ENCODE results near the gene ZNF358.
"Not testable (repeated sequence)": the region's sequence is repeated elsewhere in the genome, so short reads cannot be mapped to it uniquely, and the experiment has no call there.

Gene ZNF358

GRCh38 chr19:7534531-7535046, 18.7 kb downstream of the ZNF358 start:
- Histone ChIP-seq H3K4me1 (ENCODE audit: low read depth, poor library complexity, severe bottlenecking) (peaks cover 4% of the 10 kb centered on the region), H3K36me3 (ENCODE audit: insufficient read depth) (no peaks in the 10 kb centered on the region), H3K27ac (no peak overlapping the region)

GRCh38 chr19:7535047-7535997, 19.4 kb downstream of the ZNF358 start, which contains the start of gene PNPLA6:
TSS of gene PNPLA6 (plus strand) at chr19:7535717. CDS start at chr19:7535789, 72 bp downstream.
- Histone ChIP-seq H3K4me3 (IDR thresholded peaks at IDR 0.05; ENCODE audit: insufficient read depth, low read depth, low read length) (no peak within 1 kb of the TSS), H3K27ac (peak within 1 kb of the TSS; percentile 26; the same call in 1 of the 2 replicates), H2AFZ (ENCODE audit: low read depth) (peak within 1 kb of the TSS; percentile 90), H3K79me2 (ENCODE audit: insufficient read depth, low read depth) (no peaks in the 10 kb centered on the region), H4K20me1 (ENCODE audit: insufficient read depth) (no peaks in the 10 kb centered on the region), H3K4me2 (peak within 1 kb of the TSS; percentile 94), H3K4me1 (ENCODE audit: low read depth, poor library complexity, severe bottlenecking) (peaks cover 4% of the 10 kb centered on the region), H3K36me3 (ENCODE audit: insufficient read depth) (no peaks in the 10 kb centered on the region), H3K27me3 (ENCODE audit: insufficient read depth, low read depth) (no peaks in the 10 kb centered on the region), H3K9ac (peak within 1 kb of the TSS; percentile 30; the same call in 1 of the 2 replicates)
- no peak for TF ChIP-seq CTCF (conservative IDR thresholded peaks at IDR 0.05; ENCODE audit: low read depth, low read length)

More at GRCh38 chr19:7534531-7535046, 18.7 kb downstream of the ZNF358 start:
- peak overlapping the region; percentile 94 for H3K4me2 ChIP-seq
- H3K9ac ChIP-seq, result peak overlapping the region; percentile 30; the same call in 1 of the 2 replicates
- TF ChIP-seq CTCF (conservative IDR thresholded peaks at IDR 0.05; ENCODE audit: low read depth, low read length), result no peak
- H4K20me1 ChIP-seq (ENCODE audit: insufficient read depth), result no peaks in the 10 kb centered on the region
- H3K27me3 ChIP-seq (ENCODE audit: insufficient read depth, low read depth), result no peaks in the 10 kb centered on the region
- H3K79me2 ChIP-seq (ENCODE audit: insufficient read depth, low read depth), result no peaks in the 10 kb centered on the region
- peak overlapping the region; percentile 90 for H2AFZ ChIP-seq (ENCODE audit: low read depth)
- H3K4me3 ChIP-seq (IDR thresholded peaks at IDR 0.05; ENCODE audit: insufficient read depth, low read depth, low read length), result no peak overlapping the region

- peaks cover 4% of the 10 kb centered on the region for H3K4me1 ChIP-seq (ENCODE audit: low read depth, poor library complexity, severe bottlenecking)
- H3K4me2 ChIP-seq, result peak overlapping the region; percentile 73
- H3K4me3 ChIP-seq (IDR thresholded peaks at IDR 0.05; ENCODE audit: insufficient read depth, low read depth, low read length), result no peak overlapping the region
- no peaks in the 10 kb centered on the region for H3K79me2 ChIP-seq (ENCODE audit: insufficient read depth, low read depth)
- no peaks in the 10 kb centered on the region for H3K36me3 ChIP-seq (ENCODE audit: insufficient read depth)
- peak overlapping the region; percentile 30; the same call in 1 of the 2 replicates for H3K9ac ChIP-seq
- peak overlapping the region; percentile 90 for H2AFZ ChIP-seq (ENCODE audit: low read depth)
- H3K27ac ChIP-seq, result no peak overlapping the region
- TF ChIP-seq CTCF (conservative IDR thresholded peaks at IDR 0.05; ENCODE audit: low read depth, low read length), result no peak
- no peaks in the 10 kb centered on the region for H4K20me1 ChIP-seq (ENCODE audit: insufficient read depth)
- H3K27me3 ChIP-seq (ENCODE audit: insufficient read depth, low read depth), result no peaks in the 10 kb centered on the region
These were observed 20.2 kb downstream of the ZNF358 start for GRCh38 chr19:7535998-7536695.

GRCh38 chr19:7538990-7539389, 23.1 kb downstream of the ZNF358 start:
- H3K27me3 ChIP-seq (ENCODE audit: insufficient read depth, low read depth); H3K9ac ChIP-seq; H3K27ac ChIP-seq; H4K20me1 ChIP-seq (ENCODE audit: insufficient read depth); H3K36me3 ChIP-seq (ENCODE audit: insufficient read depth); H3K4me3 ChIP-seq (IDR thresholded peaks at IDR 0.05; ENCODE audit: insufficient read depth, low read depth, low read length); H3K79me2 ChIP-seq (ENCODE audit: insufficient read depth, low read depth); H3K4me2 ChIP-seq; H3K4me1 ChIP-seq (ENCODE audit: low read depth, poor library complexity, severe bottlenecking); H2AFZ ChIP-seq (ENCODE audit: low read depth): not testable (repeated sequence)

Measured in KMS-11 (cell line).